Brain microvascular endothelial cell (primary cell): ENCODE measurements around the gene MPP7.

Source experiments
- DNase-seq: peaks from one replicate; pipeline ENCODE4 v3.0.0-alpha.2; 2020
- H3K27ac ChIP-seq: fragments of 250-450 bp; sonication (Bioruptor Pico); 2 replicates; pipeline ENCODE4 v1.5.1; 2020; ENCODE audit warnings: mild to moderate bottlenecking, moderate library complexity
- H3K27me3 ChIP-seq: fragments of 250-450 bp; sonication (Bioruptor Pico); replicated peaks from 2 replicates; pipeline ENCODE4 v1.5.1; 2020; ENCODE audit warnings: mild to moderate bottlenecking
- H3K36me3 ChIP-seq: fragments of 250-450 bp; sonication (Bioruptor Pico); replicated peaks from 2 replicates; pipeline ENCODE4 v1.5.1; 2020; ENCODE audit warnings: mild to moderate bottlenecking
- H3K4me3 ChIP-seq: 2 replicates; pipeline ENCODE4 v1.5.1; 2011; ENCODE audit warnings: low read depth, mild to moderate bottlenecking, control low read depth, low read length, moderate library complexity
- CTCF ChIP-seq: IDR thresholded peaks from 2 replicates; pipeline ENCODE4 v1.5.1; 2011; ENCODE audit warnings: low read depth, mild to moderate bottlenecking, moderate library complexity, low read length, control low read depth, inconsistent platforms; ENCODE audit errors: missing control alignments
- in situ Hi-C: cut with HindIII; loops from 2 replicates; pipeline ENCODE4 v1.10.0; 2017; ENCODE audit warnings: low sequenced_read_pairs, low pct_ligation_motif_present

Gene MPP7

GRCh38 chr10:28294809-28295208 lies 8.1 kb downstream of the MPP7 start:
- H3K4me3 ChIP-seq: no peak overlapping the region
- TF ChIP-seq CTCF: no peak
- no peaks in the 10 kb centered on the region for H3K27me3 ChIP-seq
- H3K36me3 ChIP-seq: no peaks in the 10 kb centered on the region
- in situ Hi-C loops: no loop called here
- no peak for DNase-seq
- H3K27ac ChIP-seq: no peak overlapping the region

GRCh38 chr10:28294169-28294532 lies 8.7 kb downstream of the MPP7 start:
- no peak for DNase-seq
- Histone ChIP-seq H3K27ac (no peak overlapping the region), H3K36me3 (no peaks in the 10 kb centered on the region), H3K27me3 (no peaks in the 10 kb centered on the region), H3K4me3 (no peak overlapping the region)
- in situ Hi-C loops: no loop called here
- TF ChIP-seq CTCF: no peak

GRCh38 chr10:28293236-28294168 lies 9.4 kb downstream of the MPP7 start:
- Histone ChIP-seq H3K27ac (no peak overlapping the region), H3K36me3 (no peaks in the 10 kb centered on the region), H3K27me3 (no peaks in the 10 kb centered on the region), H3K4me3 (no peak overlapping the region)
- in situ Hi-C loops: no loop called here
- no peak for TF ChIP-seq CTCF
- DNase-seq: no peak

GRCh38 chr10:28291881-28292297 lies 11.0 kb downstream of the MPP7 start:
- Histone ChIP-seq H3K4me3 (no peak overlapping the region), H3K36me3 (no peaks in the 10 kb centered on the region), H3K27me3 (no peaks in the 10 kb centered on the region), H3K27ac (peak overlapping the region; percentile 77)
- in situ Hi-C loops: no loop called here
- no peak for TF ChIP-seq CTCF
- peak; percentile 96 for DNase-seq

- H3K4me3 ChIP-seq: no peak overlapping the region
- no peaks in the 10 kb centered on the region for H3K27me3 ChIP-seq
- no peak for TF ChIP-seq CTCF
- H3K36me3 ChIP-seq: no peaks in the 10 kb centered on the region
- H3K27ac ChIP-seq: no peak overlapping the region
- DNase-seq: no peak
- in situ Hi-C loops: no loop called here
Measured at GRCh38 chr10:28285816-28286215, 17.0 kb downstream of the MPP7 start.
